Kidney (tissue), 14 donors: ENCODE measurements around the gene NR3C1. TPM values are rescaled to one million over a fixed set of nuclear protein-coding genes. Genes with fewer than 3 reads are reported as not detected.

Experiments used
- DNase-seq, 5 donors: peaks; one replicate each; pipeline ENCODE4 v3.0.0-alpha.2; 2013 to 2020
- FAIRE-seq: peaks from 2 replicates; lab custom pipeline; 2012; peaks lifted over from hg19 to GRCh38; lab: Jason Lieb, UNC
- H3K27ac ChIP-seq, 2 donors: one replicate each; pipeline ENCODE4 v1.7.0; 2013; ENCODE audit warnings: low read depth in 2 of 2, low read length in 2 of 2, inconsistent platforms in 1 of 2
- H3K27me3 ChIP-seq: one replicate; pipeline ENCODE4 v1.7.1; 2013; ENCODE audit warnings: low read length, inconsistent platforms; ENCODE audit not compliant: control insufficient read depth, insufficient read depth
- H3K36me3 ChIP-seq, 3 donors: one replicate each; pipeline versions ENCODE4 v1.7.0 to v1.7.1; 2013; ENCODE audit warnings: low read length in 3 of 3, control low read depth in 1 of 3, inconsistent platforms in 1 of 3; ENCODE audit not compliant: insufficient read depth in 3 of 3, control insufficient read depth in 2 of 3
- H3K4me1 ChIP-seq, 3 donors: one replicate each; pipeline versions ENCODE4 v1.7.0 to v1.7.1; 2013; ENCODE audit warnings: low read length in 3 of 3, inconsistent platforms in 1 of 3, low read depth in 1 of 3; ENCODE audit not compliant: control insufficient read depth in 2 of 3, insufficient read depth in 2 of 3
- H3K4me3 ChIP-seq, 3 donors: one replicate each; pipeline versions ENCODE4 v1.7.0 to v1.8.1; 2013; ENCODE audit warnings: low read length in 3 of 3, control low read depth in 1 of 3, inconsistent platforms in 1 of 3
- H3K9ac ChIP-seq, 3 donors: one replicate each; pipeline versions ENCODE4 v1.7.0 to v1.7.1; 2013; ENCODE audit warnings: low read length in 3 of 3, control low read depth in 1 of 3, inconsistent platforms in 1 of 3
- H3K9me3 ChIP-seq, 3 donors: one replicate each; pipeline versions ENCODE4 v1.7.0 to v1.7.1; 2013; ENCODE audit warnings: low read length in 3 of 3, control low read depth in 1 of 3, inconsistent platforms in 1 of 3; ENCODE audit not compliant: control insufficient read depth in 2 of 3, insufficient read depth in 1 of 3
- CTCF ChIP-seq: IDR thresholded peaks from 3 replicates; pipeline ENCODE4 v1.5.1; 2012; ENCODE audit warnings: mild to moderate bottlenecking, moderate library complexity, borderline replicate concordance; ENCODE audit not compliant: insufficient read depth; ENCODE audit errors: extremely low read depth
- intact Hi-C: fragments of 100-400 bp; cut with DNase I; formaldehyde crosslinking; loops from one replicate; pipeline ENCODE4 v1.11.1; 2022
- polyA plus RNA-seq: library from polyadenylated mRNA; stranded (reverse); fragments of 350-450 nt; fragmentation: Illumina TruSeq; extraction: RNeasy Lipid Tissue Mini Kit (QIAGEN cat#74804); gene quantifications from one replicate; pipeline ENCODE4 v1.2.3, GENCODE V29; 2014; ENCODE audit warnings: low read depth, low replicate concordance; ENCODE audit not compliant: insufficient read depth
- total RNA-seq: library from RNA; stranded (reverse); fragmentation: NEBNext Ultra II Directional; extraction: Animal tissue kit (Norgen Biotek cat#: 25700); gene quantifications from one replicate; pipeline ENCODE4 v1.2.1, GENCODE V29; 2021
- donor health status: control.
- donor health status: control.
- donor health status: control.
- donor health status: control.
- donor health status: control.
- donor health status: DM: yes; HTN: yes; CAD: no.
- donor health status: Normal renal cell carcinoma (clear cell type).

NR3C1 gene
- total and polyA plus RNA-seq, 2 donors from 2014 or later = 23.4 to 69.0 TPM

GRCh38 chr5:143417503-143418139 is 14.1 kb upstream of the NR3C1 start:
- no peak for TF ChIP-seq CTCF
- DNase-seq (no peak), FAIRE-seq (no peak)
- H3K27ac ChIP-seq = no peak overlapping the region
- H3K4me1 ChIP-seq = peaks cover 5 to 11% (median 6%) of the 10 kb centered on the region in 3 donors
- no peak overlapping the region for H3K4me3 ChIP-seq
- H3K9me3 ChIP-seq = no peaks in the 10 kb centered on the region
- no peaks in the 10 kb centered on the region for H3K36me3 ChIP-seq
- H3K9ac ChIP-seq = no peak overlapping the region
- H3K27me3 ChIP-seq = no peaks in the 10 kb centered on the region
- intact Hi-C loops = no loop called here

- no peak overlapping the region for H3K9ac ChIP-seq
- no peaks in the 10 kb centered on the region for H3K9me3 ChIP-seq
- no peak for TF ChIP-seq CTCF
- no peaks in the 10 kb centered on the region for H3K36me3 ChIP-seq
- intact Hi-C loops = no loop called here
- H3K27ac ChIP-seq = no peak overlapping the region
- no peak for DNase-seq
- H3K27me3 ChIP-seq = no peaks in the 10 kb centered on the region
- no peak for FAIRE-seq
- peaks cover 5 to 11% (median 6%) of the 10 kb centered on the region in 3 donors for H3K4me1 ChIP-seq
- no peak overlapping the region for H3K4me3 ChIP-seq
Measured at GRCh38 chr5:143416411-143416810, 12.9 kb upstream of the NR3C1 start.

GRCh38 chr5:143413958-143414669 is 10.6 kb upstream of the NR3C1 start:
- peaks cover 5 to 11% (median 6%) of the 10 kb centered on the region in 3 donors for H3K4me1 ChIP-seq
- no peak overlapping the region for H3K9ac ChIP-seq
- DNase-seq (no peak), FAIRE-seq (no peak)
- H3K9me3 ChIP-seq = no peaks in the 10 kb centered on the region
- H3K4me3 ChIP-seq = no peak overlapping the region
- H3K36me3 ChIP-seq = no peaks in the 10 kb centered on the region
- H3K27ac ChIP-seq = no peak overlapping the region
- no peak for TF ChIP-seq CTCF
- intact Hi-C loops = no loop called here
- no peaks in the 10 kb centered on the region for H3K27me3 ChIP-seq
